CD4-positive, CD25-positive, alpha-beta regulatory T cell (primary cell): Measurements from ENCODE around the gene MLPH. TPM values are rescaled to one million over a fixed set of nuclear protein-coding genes. Genes with fewer than 3 reads are reported as not detected.

Source experiments
- ATAC-seq, 2 donors: fragments of 150-1000 bp; cut with Tn5 transposase; one replicate each; pipeline ENCODE4 v1.10.0; 2021; ENCODE audit warnings: low read depth in 2 of 2, moderate number of reproducible peaks in 2 of 2, moderate library complexity in 1 of 2
- DNase-seq, 3 donors: peaks; one replicate each; pipeline versions ENCODE4 v3.0.0 to v3.0.0-alpha.2; 2012 to 2022; ENCODE audit warnings: mixed read lengths in 1 of 3
- H3K27ac ChIP-seq: one replicate; pipeline ENCODE4 v1.7.0; 2013; ENCODE audit warnings: mild to moderate bottlenecking, low read length; ENCODE audit not compliant: insufficient read depth, poor library complexity, severe bottlenecking
- H3K27me3 ChIP-seq: one replicate; pipeline ENCODE4 v1.7.0; 2013; ENCODE audit warnings: low read length; ENCODE audit not compliant: control insufficient read depth, insufficient read depth
- H3K36me3 ChIP-seq: one replicate; pipeline ENCODE4 v1.7.0; 2013; ENCODE audit warnings: mild to moderate bottlenecking, low read length, moderate library complexity; ENCODE audit not compliant: control insufficient read depth, insufficient read depth
- H3K4me1 ChIP-seq: 2 replicates; pipeline ENCODE4 v1.7.0; 2013; ENCODE audit warnings: mild to moderate bottlenecking, low read length; ENCODE audit not compliant: insufficient read depth, control insufficient read depth, poor library complexity, severe bottlenecking
- H3K4me3 ChIP-seq: one replicate; pipeline ENCODE4 v1.7.0; 2013; ENCODE audit warnings: low read depth, mild to moderate bottlenecking, low read length, moderate library complexity
- H3K9me3 ChIP-seq, 2 experiments: 1 replicate in 1 of 2; 2 replicates in 1 of 2; pipeline ENCODE4 v1.7.0; 2013; ENCODE audit warnings: low read length in 2 of 2, mild to moderate bottlenecking in 1 of 2, moderate library complexity in 1 of 2; ENCODE audit not compliant: control insufficient read depth in 2 of 2
- H3K27ac Mint-ChIP-seq, 3 donors: one replicate each; pipeline ENCODE4 v1.8.0; 2020 to 2022; ENCODE audit warnings: mild to moderate bottlenecking in 3 of 3, mixed read lengths in 3 of 3, moderate library complexity in 2 of 3
- H3K27me3 Mint-ChIP-seq: one replicate; pipeline ENCODE4 v1.8.0; 2022; ENCODE audit warnings: mild to moderate bottlenecking, mixed read lengths
- H3K36me3 Mint-ChIP-seq: one replicate; pipeline ENCODE4 v1.8.0; 2020; ENCODE audit warnings: mixed read lengths
- H3K4me1 Mint-ChIP-seq, 4 donors: one replicate each; pipeline ENCODE4 v1.8.0; 2020 to 2022; ENCODE audit warnings: mixed read lengths in 4 of 4, mild to moderate bottlenecking in 1 of 4
- H3K4me3 Mint-ChIP-seq, 4 donors: one replicate each; pipeline ENCODE4 v1.8.0; 2020 to 2022; ENCODE audit warnings: mild to moderate bottlenecking in 4 of 4, mixed read lengths in 4 of 4, moderate library complexity in 3 of 4
- H3K9me3 Mint-ChIP-seq, 7 donors: one replicate each; pipeline ENCODE4 v1.8.0; 2020 to 2022; ENCODE audit warnings: mixed read lengths in 7 of 7, mild to moderate bottlenecking in 3 of 7, moderate library complexity in 2 of 7
- polyA plus RNA-seq, 4 donors: library from polyadenylated mRNA; unstranded; fragments of 300-500 nt; fragmentation: Illumina TruSeq; gene quantifications; one replicate each; pipeline ENCODE4 v1.2.3, GENCODE V29; 2021
- total RNA-seq: library from RNA; stranded (reverse); gene quantifications from one replicate; pipeline ENCODE4 v1.2.3, GENCODE V29; 2022

Gene MLPH
- total and polyA plus RNA-seq, 5 donors from 2014 or later, result 0.47 TPM; not detected in 4

DNA sequence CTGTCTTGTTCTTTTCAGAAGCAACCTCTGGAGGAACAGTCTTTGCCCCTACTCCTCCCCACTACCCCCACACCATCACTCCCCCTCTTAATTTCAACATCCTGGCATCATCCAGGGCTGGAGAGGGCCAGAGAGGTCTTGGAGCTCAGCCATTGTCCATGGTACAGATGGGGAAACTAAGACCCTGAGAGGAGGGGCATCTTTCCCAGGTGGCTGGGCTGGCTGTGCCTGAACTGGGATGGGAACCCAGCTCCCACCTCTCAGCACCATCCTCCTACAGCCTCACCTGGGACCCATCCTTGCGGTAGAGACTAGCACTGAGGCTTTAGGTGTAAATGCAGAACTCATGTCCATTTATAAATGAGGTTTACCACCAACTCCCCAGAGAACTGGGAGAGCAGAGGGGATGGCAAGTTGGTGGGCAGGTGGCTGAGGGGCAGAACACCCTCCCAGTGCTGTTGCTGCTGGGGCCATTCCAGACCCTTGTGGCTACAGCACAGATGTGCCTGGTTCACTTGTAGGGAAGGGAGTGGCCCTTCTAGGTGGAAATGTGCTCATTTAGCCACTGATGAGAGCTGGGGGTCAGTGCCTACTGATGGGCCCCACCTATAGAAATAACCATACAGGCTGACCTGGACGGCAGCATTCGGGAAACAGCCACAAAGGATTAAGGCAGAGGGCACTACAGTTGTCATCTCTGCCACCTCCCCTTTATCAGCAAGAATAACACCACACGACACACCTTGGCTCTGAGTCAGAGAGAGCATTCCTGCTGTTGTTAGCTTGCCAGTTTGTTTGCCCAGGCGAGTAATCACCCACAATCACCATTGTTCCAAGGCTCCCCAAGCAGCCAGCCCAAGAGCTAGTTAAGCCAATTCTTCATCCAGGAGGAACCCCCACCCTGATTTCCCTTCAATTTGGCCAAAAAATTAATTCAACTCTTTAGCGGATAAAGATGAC is 2.1 kb downstream of the MLPH start:
- H3K27ac ChIP-seq, result no peak overlapping the region
- no peak for DNase-seq
- H3K4me1 Mint-ChIP-seq, result peaks cover 0 to 2% (median 0%) of the 10 kb centered on the region in 4 donors
- H3K27me3 Mint-ChIP-seq, result peaks cover 30% of the 10 kb centered on the region
- H3K27ac Mint-ChIP-seq, result no peak overlapping the region
- no peak overlapping the region for H3K4me3 Mint-ChIP-seq
- peaks cover 17% of the 10 kb centered on the region for H3K27me3 ChIP-seq
- no peak for ATAC-seq
- H3K36me3 ChIP-seq, result no peaks in the 10 kb centered on the region
- H3K4me1 ChIP-seq, result no peaks in the 10 kb centered on the region
- H3K4me3 ChIP-seq, result no peak overlapping the region
- H3K9me3 ChIP-seq, result peaks cover 3 to 15% of the 10 kb centered on the region in 2 experiments
- peaks cover 0 to 14% (median 0%) of the 10 kb centered on the region in 7 donors for H3K9me3 Mint-ChIP-seq
- H3K36me3 Mint-ChIP-seq, result no peaks in the 10 kb centered on the region

DNA sequence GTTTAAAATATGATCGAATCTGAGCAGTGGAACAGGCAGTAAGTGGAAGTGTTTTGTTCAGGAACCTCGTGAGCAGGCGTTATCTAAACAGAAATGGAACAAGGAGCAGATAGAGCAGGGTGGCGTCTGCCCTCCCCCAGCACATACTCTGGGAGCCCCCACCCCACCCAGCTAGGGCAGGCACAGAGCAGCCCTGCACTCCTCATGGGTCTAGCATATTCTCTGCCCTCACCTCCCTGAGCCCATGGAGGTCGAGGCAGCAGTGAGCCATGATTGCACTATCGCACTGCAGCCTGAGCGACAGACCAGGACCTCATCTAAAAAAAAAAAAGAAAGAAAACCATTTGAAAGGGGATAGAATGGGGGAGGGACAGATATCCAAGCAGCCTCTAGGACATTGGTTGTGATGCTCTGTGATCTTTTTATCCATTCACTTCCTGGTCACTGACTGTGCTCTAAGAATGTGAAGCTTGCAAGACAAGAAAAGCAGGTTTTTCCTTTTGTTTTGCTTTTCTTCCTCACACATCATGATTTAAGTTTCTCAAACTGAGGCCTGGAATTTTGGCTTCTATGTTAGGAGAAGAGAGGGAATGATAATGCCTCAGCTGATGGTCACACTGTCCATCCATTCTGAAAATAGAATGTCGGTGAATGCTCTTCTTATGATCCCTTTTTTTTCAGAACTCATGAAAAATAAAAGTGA is 3.1 kb downstream of the MLPH start:
- H3K27ac ChIP-seq, result no peak overlapping the region
- H3K4me3 ChIP-seq, result no peak overlapping the region
- no peak for ATAC-seq
- DNase-seq, result no peak
- Mint-ChIP-seq H3K4me1 (peaks cover 0 to 2% (median 0%) of the 10 kb centered on the region in 4 donors), H3K36me3 (no peaks in the 10 kb centered on the region), H3K9me3 (peaks cover 0 to 14% (median 0%) of the 10 kb centered on the region in 7 donors), H3K27ac (no peak overlapping the region), H3K27me3 (peaks cover 22% of the 10 kb centered on the region), H3K4me3 (no peak overlapping the region)
- H3K4me1 ChIP-seq, result no peaks in the 10 kb centered on the region
- peaks cover 14% of the 10 kb centered on the region for H3K27me3 ChIP-seq
- peaks cover 3 to 15% of the 10 kb centered on the region in 2 experiments for H3K9me3 ChIP-seq
- H3K36me3 ChIP-seq, result no peaks in the 10 kb centered on the region

DNA sequence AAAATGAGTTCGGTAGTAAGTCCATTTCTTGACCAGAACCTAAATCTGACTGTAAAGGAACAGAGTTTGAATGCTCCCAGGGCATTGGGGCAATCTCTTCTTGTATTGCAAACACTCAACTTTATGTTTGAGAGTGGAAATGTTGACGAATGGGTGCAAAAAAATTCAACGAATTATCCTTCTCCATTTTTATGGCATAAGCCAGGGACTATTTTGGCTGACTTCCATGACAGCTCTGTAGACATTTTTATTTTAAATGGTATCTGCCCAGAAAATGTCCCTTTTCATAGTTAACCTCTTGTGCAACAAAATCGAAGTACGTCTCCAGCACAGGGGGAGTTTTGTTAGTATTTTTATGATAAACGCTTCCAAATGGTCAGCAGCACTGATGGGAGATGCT is 3.7 kb downstream of the MLPH start:
- peaks cover 0 to 2% (median 0%) of the 10 kb centered on the region in 4 donors for H3K4me1 Mint-ChIP-seq
- H3K36me3 Mint-ChIP-seq, result no peaks in the 10 kb centered on the region

DNA sequence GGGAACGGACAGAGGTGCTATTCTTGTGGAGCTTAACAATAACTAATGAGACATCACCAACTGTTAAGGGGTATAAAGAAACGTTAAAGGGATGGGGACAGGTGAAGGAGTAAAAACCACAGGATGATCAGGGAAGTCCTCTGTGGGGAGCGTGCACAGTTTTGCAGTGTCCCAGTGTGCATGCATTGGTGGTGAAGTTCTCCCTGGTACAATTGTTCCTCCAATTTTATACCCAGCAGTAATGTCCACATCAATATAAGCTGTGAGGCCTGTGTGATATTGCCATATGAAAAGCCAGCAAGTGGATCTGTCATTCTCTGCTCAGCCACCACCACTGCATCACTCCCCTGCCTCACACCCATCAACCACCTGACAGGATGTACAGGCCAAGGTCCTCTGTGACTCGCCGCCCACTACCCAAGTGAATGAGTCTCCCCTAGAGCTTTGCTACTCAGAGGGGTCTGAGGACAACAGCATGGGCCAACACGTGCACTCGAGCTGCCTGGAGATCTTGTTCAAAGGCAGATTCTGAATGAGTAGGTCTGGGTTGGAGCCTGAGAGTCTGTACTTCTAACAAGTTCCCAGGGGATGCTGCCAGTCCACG is 4.6 kb downstream of the MLPH start:
- H3K36me3 ChIP-seq, result no peaks in the 10 kb centered on the region
- H3K27me3 ChIP-seq, result peaks cover 8% of the 10 kb centered on the region
- no peak overlapping the region for H3K27ac ChIP-seq
- Mint-ChIP-seq H3K36me3 (no peaks in the 10 kb centered on the region), H3K4me1 (peaks cover 0 to 2% (median 0%) of the 10 kb centered on the region in 4 donors), H3K27ac (no peak overlapping the region), H3K27me3 (peaks cover 17% of the 10 kb centered on the region), H3K4me3 (no peak overlapping the region), H3K9me3 (peaks cover 0 to 14% (median 0%) of the 10 kb centered on the region in 7 donors)
- H3K4me3 ChIP-seq, result no peak overlapping the region
- no peak for ATAC-seq
- H3K9me3 ChIP-seq, result peaks cover 3 to 15% of the 10 kb centered on the region in 2 experiments
- no peak for DNase-seq
- no peaks in the 10 kb centered on the region for H3K4me1 ChIP-seq

More for the DNA sequence above, 3.7 kb downstream of the MLPH start:
- H3K27me3 Mint-ChIP-seq, result peaks cover 19% of the 10 kb centered on the region
- Histone ChIP-seq H3K9me3 (peaks cover 3 to 15% of the 10 kb centered on the region in 2 experiments), H3K27me3 (peaks cover 11% of the 10 kb centered on the region), H3K4me1 (no peaks in the 10 kb centered on the region), H3K27ac (no peak overlapping the region), H3K4me3 (no peak overlapping the region), H3K36me3 (no peaks in the 10 kb centered on the region)
- no peak overlapping the region for H3K27ac Mint-ChIP-seq
- no peak for ATAC-seq
- no peak for DNase-seq
- peaks cover 0 to 14% (median 0%) of the 10 kb centered on the region in 7 donors for H3K9me3 Mint-ChIP-seq
- H3K4me3 Mint-ChIP-seq, result no peak overlapping the region

DNA sequence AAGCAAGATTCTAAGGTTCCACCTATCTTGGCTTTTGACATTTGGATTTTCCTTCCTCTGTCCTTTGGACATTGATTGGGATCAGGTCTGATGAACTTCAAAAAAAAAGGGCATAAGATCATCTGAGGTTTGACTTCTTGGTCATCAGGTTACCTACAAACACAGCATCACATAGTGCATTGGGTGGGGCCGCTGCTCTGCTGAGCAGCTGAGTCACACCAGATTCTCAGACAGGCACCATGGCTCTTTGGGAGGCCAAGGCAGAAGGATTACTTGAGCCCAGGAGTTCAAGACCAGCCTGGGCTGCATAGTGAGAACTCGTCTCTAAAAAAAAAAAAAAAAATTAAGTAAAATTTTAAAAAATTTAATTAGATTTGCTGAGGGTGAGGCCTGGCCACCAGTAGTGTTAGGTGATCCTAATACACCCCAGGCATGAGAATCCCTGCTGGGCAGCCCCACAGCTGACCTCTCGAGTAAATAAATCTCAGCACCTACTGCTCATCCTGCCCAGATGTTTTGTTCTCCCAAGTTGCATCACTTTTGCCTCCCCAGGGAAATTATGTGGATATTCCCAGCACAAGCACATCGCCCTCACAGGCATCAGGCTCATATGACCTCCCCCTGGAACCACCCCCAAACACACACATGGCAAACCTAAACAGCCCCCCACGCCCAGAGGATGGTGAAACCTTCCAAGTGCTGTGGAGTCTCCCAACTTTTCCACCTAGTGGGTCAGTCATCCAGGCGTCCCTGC is 5.3 kb downstream of the MLPH start:
- Mint-ChIP-seq H3K36me3 (no peaks in the 10 kb centered on the region), H3K27ac (no peak overlapping the region), H3K4me1 (peaks cover 0 to 2% (median 0%) of the 10 kb centered on the region in 4 donors), H3K9me3 (peaks cover 0 to 14% (median 0%) of the 10 kb centered on the region in 7 donors), H3K4me3 (no peak overlapping the region), H3K27me3 (peaks cover 17% of the 10 kb centered on the region)
- Histone ChIP-seq H3K9me3 (peaks cover 3 to 15% of the 10 kb centered on the region in 2 experiments), H3K27me3 (peaks cover 8% of the 10 kb centered on the region), H3K36me3 (no peaks in the 10 kb centered on the region), H3K27ac (no peak overlapping the region), H3K4me1 (no peaks in the 10 kb centered on the region), H3K4me3 (no peak overlapping the region)
- ATAC-seq (no peak), DNase-seq (no peak)

DNA sequence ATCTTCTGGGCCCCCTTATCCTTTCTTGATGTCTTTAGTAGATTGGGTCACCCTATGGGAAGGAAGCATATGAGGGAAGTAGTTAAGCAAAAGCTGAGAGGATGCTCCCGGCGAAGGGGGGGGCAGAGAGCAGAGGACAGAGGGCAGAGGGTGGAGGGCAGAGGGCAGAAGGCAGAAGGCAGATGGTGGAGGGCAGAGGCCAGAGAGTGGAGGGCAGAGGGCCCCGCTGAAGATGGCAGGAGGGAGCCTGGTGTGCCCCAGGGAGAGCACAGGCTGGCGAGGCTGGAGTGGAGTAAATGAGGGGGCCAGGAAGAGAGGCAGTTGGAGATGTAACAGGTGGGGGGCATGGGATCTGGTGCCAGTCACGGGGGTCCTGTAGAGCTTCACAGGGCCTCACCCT is 7.0 kb downstream of the MLPH start:
- ATAC-seq (no peak), DNase-seq (no peak)
- peaks cover 3 to 15% of the 10 kb centered on the region in 2 experiments for H3K9me3 ChIP-seq
- H3K27ac Mint-ChIP-seq, result peak overlapping the region in 1 of 3 donors; percentile 9
- H3K27me3 Mint-ChIP-seq, result peaks cover 17% of the 10 kb centered on the region
- H3K36me3 Mint-ChIP-seq, result no peaks in the 10 kb centered on the region
- H3K27me3 ChIP-seq, result peaks cover 3% of the 10 kb centered on the region
- no peaks in the 10 kb centered on the region for H3K36me3 ChIP-seq
- H3K4me3 Mint-ChIP-seq, result no peak overlapping the region
- H3K4me1 Mint-ChIP-seq, result peaks cover 0 to 2% (median 0%) of the 10 kb centered on the region in 4 donors
- H3K9me3 Mint-ChIP-seq, result peaks cover 0 to 14% (median 0%) of the 10 kb centered on the region in 7 donors
- no peak overlapping the region for H3K27ac ChIP-seq
- no peaks in the 10 kb centered on the region for H3K4me1 ChIP-seq
- H3K4me3 ChIP-seq, result no peak overlapping the region
